H1 (cell line): ENCODE measurements around the gene MYO1D. TPM values are rescaled to one million over a fixed set of nuclear protein-coding genes. Genes with fewer than 3 reads are reported as not detected.

Experiments used
- CTCF ChIA-PET: fragments of 300-600 bp; sonication (Branson Sonifier 250); formaldehyde crosslinking; loops from one replicate; lab custom pipeline; 2021; ENCODE audit not compliant: partially characterized antibody; lab: Charles Lee
- POLR2A ChIA-PET: fragments of 300-600 bp; sonication (Branson Sonifier 250); formaldehyde crosslinking; loops from one replicate; lab custom pipeline; 2021; ENCODE audit warnings: inconsistent platforms; ENCODE audit not compliant: partially characterized antibody; lab: Charles Lee
- DNase-seq, 2 experiments: peaks; one replicate each; pipeline versions ENCODE4 v3.0.0 to v3.0.0-alpha.2; 2010 to 2022; ENCODE audit warnings: low spot score in 2 of 2, low read depth in 1 of 2, mixed read lengths in 1 of 2
- FAIRE-seq: peaks from 2 replicates; lab custom pipeline; 2011; peaks lifted over from hg19 to GRCh38; lab: Jason Lieb, UNC
- H2AFZ ChIP-seq: 2 replicates; pipeline ENCODE4 v1.8.1; 2012; ENCODE audit warnings: low read length, inconsistent platforms
- H2AK5ac ChIP-seq: 2 replicates; pipeline ENCODE4 v1.6.1; 2013; ENCODE audit warnings: low read depth, low read length
- H2BK120ac ChIP-seq: replicated peaks from 2 replicates; pipeline ENCODE3; 2013; ENCODE audit warnings: low read depth, low read length, inconsistent platforms
- H2BK12ac ChIP-seq: 2 replicates; pipeline ENCODE4 v1.6.1; 2013; ENCODE audit warnings: low read depth, low read length
- H2BK15ac ChIP-seq: 2 replicates; pipeline ENCODE4 v1.6.1; 2013; ENCODE audit warnings: low read length
- H2BK20ac ChIP-seq: 2 replicates; pipeline ENCODE4 v1.6.1; 2013; ENCODE audit warnings: low read length
- H2BK5ac ChIP-seq: 2 replicates; pipeline ENCODE4 v1.6.1; 2013; ENCODE audit warnings: low read depth, low read length
- H3K14ac ChIP-seq: 2 replicates; pipeline ENCODE4 v1.6.1; 2013; ENCODE audit warnings: inconsistent platforms; ENCODE audit not compliant: insufficient read length
- H3K18ac ChIP-seq: 2 replicates; pipeline ENCODE4 v1.6.1; 2013; ENCODE audit warnings: low read length; ENCODE audit errors: extremely low read depth
- H3K23ac ChIP-seq: 2 replicates; pipeline ENCODE4 v1.6.1; 2013; ENCODE audit warnings: inconsistent platforms; ENCODE audit not compliant: insufficient read length
- H3K23me2 ChIP-seq: 2 replicates; pipeline ENCODE4 v1.6.1; 2013; ENCODE audit warnings: low read depth, low read length
- H3K27ac ChIP-seq: 2 replicates; pipeline ENCODE4 v1.6.1; 2011; ENCODE audit warnings: low read depth, low read length, inconsistent platforms
- H3K27me3 ChIP-seq, 4 experiments: replicated peaks in 1 of 4; 1 replicate in 1 of 4; 2 replicates in 3 of 4; pipeline versions ENCODE4 v1.6.1 to v1.8.1; 2011 to 2013; ENCODE audit warnings: low read length in 3 of 4, mild to moderate bottlenecking in 3 of 4, inconsistent platforms in 2 of 4, mixed read lengths in 2 of 4, moderate library complexity in 1 of 4; ENCODE audit not compliant: control insufficient read depth in 3 of 4, insufficient read depth in 3 of 4; ENCODE audit errors: extremely low read depth in 1 of 4
- H3K36me3 ChIP-seq, 4 experiments: 2 replicates each; pipeline versions ENCODE4 v1.6.1 to v1.8.1; 2011 to 2013; ENCODE audit warnings: mild to moderate bottlenecking in 4 of 4, low read length in 3 of 4, moderate library complexity in 2 of 4, control low read depth in 1 of 4, inconsistent platforms in 1 of 4; ENCODE audit not compliant: insufficient read depth in 4 of 4, control insufficient read depth in 2 of 4
- H3K4ac ChIP-seq: replicated peaks from 2 replicates; pipeline ENCODE3; 2013; ENCODE audit warnings: low read length, low read depth, mixed read lengths, inconsistent platforms; ENCODE audit not compliant: insufficient read length
- H3K4me1 ChIP-seq, 4 experiments: replicated peaks in 1 of 4; 1 replicate in 1 of 4; 2 replicates in 3 of 4; pipeline versions ENCODE4 v1.6.1 to v1.8.1; 2011 to 2013; ENCODE audit warnings: low read length in 3 of 4, inconsistent platforms in 2 of 4, mixed read lengths in 1 of 4; ENCODE audit not compliant: insufficient read depth in 4 of 4, control insufficient read depth in 3 of 4
- H3K4me2 ChIP-seq, 2 experiments: 2 replicates each; pipeline versions ENCODE4 v1.6.1 to v1.8.1; 2011 to 2013; ENCODE audit warnings: low read depth in 2 of 2, low read length in 2 of 2, control low read depth in 1 of 2, inconsistent platforms in 1 of 2, mild to moderate bottlenecking in 1 of 2; ENCODE audit not compliant: insufficient read depth in 1 of 2
- H3K4me3 ChIP-seq, 4 experiments: fragments of 200-600, 300-600 bp in 1 of 4; sonication (generic), shearing (Covaris generic), sonication (Bioruptor Twin) in 1 of 4; 2 replicates each; pipeline versions ENCODE4 v1.5.1 to v1.8.1; 2011 to 2016; ENCODE audit warnings: low read length in 4 of 4, low read depth in 3 of 4, control low read depth in 2 of 4, inconsistent platforms in 2 of 4, mild to moderate bottlenecking in 2 of 4, mixed read lengths in 1 of 4, moderate library complexity in 1 of 4; ENCODE audit not compliant: insufficient read depth in 2 of 4; ENCODE audit errors: extremely low read depth in 1 of 4
- H3K56ac ChIP-seq: replicated peaks from 2 replicates; pipeline ENCODE3; 2013; ENCODE audit warnings: low read depth, mild to moderate bottlenecking, mixed read lengths, low read length, inconsistent platforms; ENCODE audit not compliant: insufficient read length
- H3K79me1 ChIP-seq: 2 replicates; pipeline ENCODE4 v1.6.1; 2013; ENCODE audit warnings: low read depth, low read length, control low read depth
- H3K79me2 ChIP-seq, 2 experiments: 2 replicates each; pipeline versions ENCODE4 v1.6.1 to v1.8.1; 2012 to 2013; ENCODE audit warnings: low read length in 2 of 2, mild to moderate bottlenecking in 2 of 2, inconsistent platforms in 1 of 2; ENCODE audit not compliant: insufficient read depth in 2 of 2, control insufficient read depth in 1 of 2
- H3K9ac ChIP-seq, 4 experiments: replicated peaks in 1 of 4; 1 replicate in 1 of 4; 2 replicates in 3 of 4; pipeline versions ENCODE4 v1.6.1 to v1.8.1; 2011 to 2013; ENCODE audit warnings: low read depth in 3 of 4, low read length in 3 of 4, control low read depth in 2 of 4, mild to moderate bottlenecking in 2 of 4, moderate library complexity in 2 of 4, inconsistent platforms in 1 of 4; ENCODE audit errors: extremely low read depth in 1 of 4
- H3K9me3 ChIP-seq, 2 experiments: 2 replicates each; pipeline versions ENCODE4 v1.6.1 to v1.8.1; 2012 to 2013; ENCODE audit warnings: mild to moderate bottlenecking in 2 of 2, moderate library complexity in 2 of 2, control low read depth in 1 of 2, inconsistent platforms in 1 of 2, low read depth in 1 of 2, low read length in 1 of 2, mixed read lengths in 1 of 2; ENCODE audit not compliant: insufficient read depth in 2 of 2
- H4K20me1 ChIP-seq, 2 experiments: replicated peaks in 1 of 2; 2 replicates each; pipeline versions ENCODE3 to v1.8.1; 2011 to 2013; ENCODE audit warnings: inconsistent platforms in 2 of 2, low read length in 2 of 2, mild to moderate bottlenecking in 1 of 2; ENCODE audit not compliant: insufficient read depth in 2 of 2, control insufficient read depth in 1 of 2
- H4K5ac ChIP-seq: 2 replicates; pipeline ENCODE4 v1.6.1; 2013; ENCODE audit warnings: low read length, low read depth, mixed read lengths, inconsistent platforms; ENCODE audit not compliant: insufficient read length
- H4K8ac ChIP-seq: 2 replicates; pipeline ENCODE4 v1.8.0; 2013; ENCODE audit warnings: mild to moderate bottlenecking, moderate library complexity, low read length, inconsistent platforms; ENCODE audit not compliant: insufficient read depth; ENCODE audit errors: extremely low read depth
- H4K91ac ChIP-seq: replicated peaks from 2 replicates; pipeline ENCODE3; 2013; ENCODE audit warnings: low read length, mixed read lengths, inconsistent platforms; ENCODE audit not compliant: insufficient read length
- CBX5 ChIP-seq: fragments of 300-800, 300-1000 bp; sonication (generic); IDR thresholded peaks from 2 replicates; pipeline ENCODE4 v1.7.1; 2016; ENCODE audit warnings: antibody characterized with exemption, low read length, low read depth
- CHD1 ChIP-seq: IDR thresholded peaks from 2 replicates; pipeline ENCODE4 v1.6.1; 2012; ENCODE audit warnings: low read depth, low read length, improper control_type of control experiment
- EGR1 ChIP-seq: IDR thresholded peaks from 2 replicates; pipeline ENCODE4 v1.6.1; 2011; ENCODE audit warnings: low read depth, low read length, borderline replicate concordance
- EZH2 ChIP-seq: fragments of 200-600 bp; sonication (generic); IDR thresholded peaks from 2 replicates; pipeline ENCODE4 v1.7.1; 2012; ENCODE audit warnings: low read depth, mild to moderate bottlenecking, moderate library complexity, low read length, inconsistent platforms; ENCODE audit not compliant: severe bottlenecking
- FOSL1 ChIP-seq: IDR thresholded peaks from 2 replicates; pipeline ENCODE4 v1.6.1; 2011; ENCODE audit warnings: mild to moderate bottlenecking, low read depth, low read length, moderate library complexity; ENCODE audit not compliant: insufficient read depth
- GTF2F1 ChIP-seq: IDR thresholded peaks from 2 replicates; pipeline ENCODE4 v1.6.1; 2012; ENCODE audit warnings: low read depth, low read length, improper control_type of control experiment, borderline replicate concordance
- HDAC2 ChIP-seq, 2 experiments: fragments of 300-600 bp in 1 of 2; sonication (generic) in 1 of 2; IDR thresholded peaks; 2 replicates each; pipeline ENCODE4 v1.6.1; 2011 to 2012; ENCODE audit warnings: low read depth in 2 of 2, low read length in 2 of 2, mild to moderate bottlenecking in 2 of 2, moderate library complexity in 2 of 2, borderline replicate concordance in 1 of 2, inconsistent platforms in 1 of 2
- HDAC6 ChIP-seq: IDR thresholded peaks from one replicate; pipeline ENCODE4 v1.7.1; 2012; ENCODE audit warnings: low read depth, mild to moderate bottlenecking, inconsistent platforms, low read length, moderate library complexity
- RFX5 ChIP-seq: IDR thresholded peaks from 2 replicates; pipeline ENCODE4 v1.6.1; 2011; ENCODE audit warnings: low read depth, low read length, improper control_type of control experiment, borderline replicate concordance
- RXRA ChIP-seq: IDR thresholded peaks from 2 replicates; pipeline ENCODE4 v1.6.1; 2011; ENCODE audit warnings: low read depth, mild to moderate bottlenecking, low read length, moderate library complexity; ENCODE audit not compliant: insufficient read depth
- SIRT6 ChIP-seq: IDR thresholded peaks from one replicate; pipeline ENCODE4 v1.7.1; 2012; ENCODE audit warnings: low read length, inconsistent platforms
- SUZ12 ChIP-seq: fragments of 200-600 bp; sonication (generic); IDR thresholded peaks from 2 replicates; pipeline ENCODE4 v1.6.1; 2012; ENCODE audit warnings: mild to moderate bottlenecking, inconsistent platforms, low read length, moderate library complexity, mixed read lengths
- ZNF274 ChIP-seq: IDR thresholded peaks from 2 replicates; pipeline ENCODE4 v1.7.0; 2012; ENCODE audit warnings: low read length, borderline replicate concordance; ENCODE audit errors: extremely low read depth
- WGBS, 2 experiments: shearing (Covaris generic) in 1 of 2; methylation state at CpG; one replicate each; pipeline versions ENCODE4 v1.1.6 to v1.1.7; 2013 to 2015; ENCODE audit warnings: low lambda C conversion rate in 2 of 2, mixed read lengths in 2 of 2, inconsistent platforms in 1 of 2, low coverage in 1 of 2, missing lambda C conversion rate in 1 of 2; ENCODE audit not compliant: insufficient replicate concordance in 2 of 2, insufficient coverage in 1 of 2, insufficient read length in 1 of 2; ENCODE audit errors: extremely low coverage in 1 of 2, missing lambda C conversion rate in 1 of 2; 5-methylcytosine and 5-hydroxymethylcytosine counted together
- polyA plus RNA-seq, 7 experiments: library from polyadenylated mRNA; depleted of rRNA in 3 of 7; stranded (reverse) in 5 of 7; unstranded in 2 of 7; fragments of >200 nt in 5 of 7; fragments of 200-250 nt in 2 of 7; gene quantifications; 1 replicate in 5 of 7; 2 replicates in 1 of 7; 4 replicates in 1 of 7; pipeline versions ENCODE4 v1.2.1 to v1.2.3, GENCODE V29; 2011 to 2013; ENCODE audit warnings: missing spikeins in 2 of 7, mixed read lengths in 2 of 7
- total RNA-seq: library from RNA; stranded (reverse); fragmentation: NEBNext Ultra II Directional; extraction: Animal tissue kit (Norgen Biotek cat#: 25700); gene quantifications from 2 replicates; pipeline ENCODE4 v1.2.1, GENCODE V29; 2021
- TF ChIP-seq, protein P1 (sequence below): IDR thresholded peaks from 2 replicates; pipeline ENCODE4 v1.6.1; 2012; ENCODE audit warnings: inconsistent platforms

Gene MYO1D
- total and polyA plus RNA-seq, 2 of the 8 experiments (the other 6 are each of a cell fraction or from before 2014, with no cell fraction given), result 6.5 to 25.4 TPM

DNA sequence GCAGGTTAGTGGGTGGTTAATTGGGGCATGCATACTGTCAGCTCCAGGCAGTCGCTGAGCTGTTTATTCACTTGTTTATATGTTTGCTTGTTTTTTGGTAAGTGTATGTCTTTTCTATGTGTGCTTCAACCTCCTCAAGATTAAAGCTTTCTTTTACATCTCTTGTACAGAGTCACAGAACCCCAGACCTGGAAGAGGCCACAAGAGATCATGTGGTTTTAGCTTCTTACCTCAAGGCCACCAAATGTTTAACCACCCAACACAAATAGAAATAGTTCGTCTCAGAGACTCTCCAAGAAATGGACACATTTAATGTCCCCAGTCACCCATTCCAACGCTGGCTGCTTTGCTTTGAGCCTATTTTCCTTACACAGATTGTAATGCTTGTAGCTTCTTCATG, 39.2 kb upstream of the MYO1D start:
- H3K4ac ChIP-seq, result no peak overlapping the region
- H3K4me2 ChIP-seq, result no peak overlapping the region
- H3K79me1 ChIP-seq, result no peaks in the 10 kb centered on the region
- no peak overlapping the region for H3K56ac ChIP-seq
- FAIRE-seq, result no peak
- H3K79me2 ChIP-seq, result no peaks in the 10 kb centered on the region
- no peak overlapping the region for H4K8ac ChIP-seq
- H2BK20ac ChIP-seq, result no peak overlapping the region
- H2AK5ac ChIP-seq, result no peak overlapping the region
- H4K91ac ChIP-seq, result no peak overlapping the region
- DNase-seq, result no peak
- H2BK120ac ChIP-seq, result no peak overlapping the region
- CTCF ChIA-PET, result interaction anchor here (1.0 to 2.3 kb wide), 7 partner anchors 13 to 133 kb away, joined by 3 to 15 read pairs (median 5); partner anchors contain the start of gene TMEM98
- H3K18ac ChIP-seq, result no peak overlapping the region
- H3K23me2 ChIP-seq, result no peaks in the 10 kb centered on the region
- no peak overlapping the region for H3K27ac ChIP-seq
- H3K14ac ChIP-seq, result no peak overlapping the region
- POLR2A ChIA-PET, result interaction anchor here (1.2 kb wide), 1 partner anchor 13 kb away, joined by 5 read pairs; no protein-coding TSS in a partner anchor
- H3K23ac ChIP-seq, result no peak overlapping the region
- H2BK12ac ChIP-seq, result no peak overlapping the region
- H3K4me1 ChIP-seq, result peaks cover 3 to 12% (median 4%) of the 10 kb centered on the region in 4 experiments; a peak in 5 of 7 replicates
- H3K4me3 ChIP-seq, result no peak overlapping the region
- H4K20me1 ChIP-seq, result no peaks in the 10 kb centered on the region
- 81% methylated on average over 3 of the region's 3 CpGs; no CpG with 5 or more reads in 1 of the 2 experiments for WGBS, 2 experiments
- H3K9me3 ChIP-seq, result no peaks in the 10 kb centered on the region
- peak overlapping the region; percentile 32; the same call in 1 of the 2 replicates for H2BK15ac ChIP-seq
- H2AFZ ChIP-seq, result no peak overlapping the region
- H4K5ac ChIP-seq, result no peak overlapping the region
- no peak overlapping the region for H2BK5ac ChIP-seq
- H3K27me3 ChIP-seq, result no peaks in the 10 kb centered on the region
- no peaks in the 10 kb centered on the region for H3K36me3 ChIP-seq
- no peak overlapping the region for H3K9ac ChIP-seq
- TF ChIP-seq RXRA, result no peak
- no peak for TF ChIP-seq RFX5
- TF ChIP-seq EGR1, result no peak
- TF ChIP-seq HDAC2 (IDR thresholded peaks at IDR 0.05; ENCODE audit: borderline replicate concordance in 1 of 2, low read depth in 2 of 2, low read length in 2 of 2), result no peak
- TF ChIP-seq EZH2, result no peak
- TF ChIP-seq GTF2F1, result no peak
- TF ChIP-seq, protein P1, sequence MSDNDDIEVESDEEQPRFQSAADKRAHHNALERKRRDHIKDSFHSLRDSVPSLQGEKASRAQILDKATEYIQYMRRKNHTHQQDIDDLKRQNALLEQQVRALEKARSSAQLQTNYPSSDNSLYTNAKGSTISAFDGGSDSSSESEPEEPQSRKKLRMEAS, result no peak
- TF ChIP-seq CBX5, result no peak
- no peak for TF ChIP-seq FOSL1
- TF ChIP-seq CHD1, result no peak
- TF ChIP-seq SUZ12, result no peak
- no peak for TF ChIP-seq SIRT6
- TF ChIP-seq HDAC6, result no peak
- TF ChIP-seq ZNF274, result no peak
